Suprapubic skin (tissue), 4 donors: Measurements from ENCODE around the gene CTNND2. TPM values are rescaled to one million over a fixed set of nuclear protein-coding genes. Genes with fewer than 3 reads are reported as not detected.

Source experiments
- DNase-seq, 2 donors: peaks; one replicate each; pipeline ENCODE4 v3.0.0-alpha.2; 2019; ENCODE audit warnings: low spot score in 2 of 2
- H3K27ac ChIP-seq: fragments of 200-600 bp; sonication (generic); one replicate; pipeline ENCODE4 v1.5.1; 2019
- H3K27me3 ChIP-seq: fragments of 200-600 bp; sonication (generic); one replicate; pipeline ENCODE4 v1.5.1; 2019
- H3K36me3 ChIP-seq: fragments of 200-600 bp; sonication (generic); one replicate; pipeline ENCODE4 v1.5.1; 2019
- H3K4me1 ChIP-seq: fragments of 200-600 bp; sonication (generic); one replicate; pipeline ENCODE4 v1.5.1; 2019
- H3K4me3 ChIP-seq: fragments of 200-600 bp; sonication (generic); one replicate; pipeline ENCODE4 v1.5.1; 2019; ENCODE audit warnings: mild to moderate bottlenecking
- H3K9me3 ChIP-seq: fragments of 200-600 bp; sonication (generic); one replicate; pipeline ENCODE4 v1.5.1; 2019
- CTCF ChIP-seq, 2 donors: fragments of 200-600 bp in 1 of 2; fragments of 450-650 bp in 1 of 2; sonication (generic) in 1 of 2; IDR thresholded peaks; one replicate each; pipeline ENCODE4 v1.5.1; 2016 to 2019; ENCODE audit warnings: antibody characterized with exemption in 2 of 2, mild to moderate bottlenecking in 1 of 2, moderate library complexity in 1 of 2
- EP300 ChIP-seq: sonication (generic); formaldehyde crosslinking; IDR thresholded peaks from one replicate; pipeline ENCODE4 v1.6.1; 2017; ENCODE audit warnings: antibody characterized with exemption
- POLR2A ChIP-seq, 2 donors: fragments of 450-650 bp; IDR thresholded peaks; one replicate each; pipeline ENCODE4 v1.6.1; 2017; ENCODE audit warnings: antibody characterized with exemption in 2 of 2, mild to moderate bottlenecking in 2 of 2, moderate library complexity in 2 of 2
- POLR2AphosphoS5 ChIP-seq, 3 donors: sonication (generic); formaldehyde crosslinking; IDR thresholded peaks; one replicate each; pipeline ENCODE4 v1.6.1; 2017; ENCODE audit warnings: antibody characterized with exemption in 3 of 3
- WGBS: methylation state at CpG from one replicate; pipeline ENCODE4 v1.1.5; 2018; 5-methylcytosine and 5-hydroxymethylcytosine counted together
- total RNA-seq, 4 donors: library from RNA; depleted of rRNA; stranded (reverse); fragments of >200 nt; gene quantifications; one replicate each; pipeline ENCODE4 v1.1.0, GENCODE V29; 2016

The CTNND2 gene
- total RNA-seq, 4 donors from 2014 or later = 0.40 to 3.8 (median 2.2) TPM

GRCh38 chr5:11528720-11529119, 375.5 kb downstream of the CTNND2 start:
- Histone ChIP-seq H3K9me3 (no peaks in the 10 kb centered on the region), H3K27me3 (no peaks in the 10 kb centered on the region), H3K4me1 (no peaks in the 10 kb centered on the region), H3K4me3 (no peak overlapping the region), H3K27ac (no peak overlapping the region), H3K36me3 (no peaks in the 10 kb centered on the region)
- DNase-seq = no peak
- TF ChIP-seq EP300 (no peak), POLR2A (IDR thresholded peaks at IDR 0.05) (no peak), POLR2AphosphoS5 (IDR thresholded peaks at IDR 0.05) (no peak), CTCF (IDR thresholded peaks at IDR 0.05) (no peak)
- WGBS = 86% methylated on average over 6 of the region's 7 CpGs

- DNase-seq = no peak
- WGBS = 93% methylated on average over 7 of the region's 7 CpGs
- TF ChIP-seq POLR2AphosphoS5 (IDR thresholded peaks at IDR 0.05) (no peak), CTCF (IDR thresholded peaks at IDR 0.05) (no peak), EP300 (no peak), POLR2A (IDR thresholded peaks at IDR 0.05) (no peak)
These were observed 376.4 kb downstream of the CTNND2 start for GRCh38 chr5:11527652-11528349.

GRCh38 chr5:11525020-11525419, 379.2 kb downstream of the CTNND2 start:
- 33% methylated on average over 2 of the region's 2 CpGs for WGBS
- no peak for DNase-seq
- Histone ChIP-seq H3K4me3 (no peak overlapping the region), H3K27me3 (no peaks in the 10 kb centered on the region), H3K27ac (no peak overlapping the region), H3K4me1 (no peaks in the 10 kb centered on the region), H3K9me3 (no peaks in the 10 kb centered on the region), H3K36me3 (no peaks in the 10 kb centered on the region)
- no peak for TF ChIP-seq POLR2A (IDR thresholded peaks at IDR 0.05)
- no peak for TF ChIP-seq EP300
- no peak for TF ChIP-seq CTCF (IDR thresholded peaks at IDR 0.05)
- TF ChIP-seq POLR2AphosphoS5 (IDR thresholded peaks at IDR 0.05) = no peak

More at GRCh38 chr5:11527652-11528349, 376.4 kb downstream of the CTNND2 start:
- Histone ChIP-seq H3K27me3 (no peaks in the 10 kb centered on the region), H3K4me3 (no peak overlapping the region), H3K36me3 (no peaks in the 10 kb centered on the region), H3K4me1 (no peaks in the 10 kb centered on the region), H3K27ac (no peak overlapping the region), H3K9me3 (no peaks in the 10 kb centered on the region)

GRCh38 chr5:11524188-11524587, 380.1 kb downstream of the CTNND2 start:
- no peak for TF ChIP-seq POLR2AphosphoS5 (IDR thresholded peaks at IDR 0.05)
- TF ChIP-seq CTCF (IDR thresholded peaks at IDR 0.05) = no peak
- no peak for TF ChIP-seq POLR2A (IDR thresholded peaks at IDR 0.05)
- DNase-seq = no peak
- WGBS = 58% methylated on average over 4 of the region's 4 CpGs
- H3K27me3 ChIP-seq = no peaks in the 10 kb centered on the region
- H3K9me3 ChIP-seq = no peaks in the 10 kb centered on the region
- H3K36me3 ChIP-seq = no peaks in the 10 kb centered on the region
- no peaks in the 10 kb centered on the region for H3K4me1 ChIP-seq
- no peak overlapping the region for H3K4me3 ChIP-seq
- H3K27ac ChIP-seq = no peak overlapping the region

GRCh38 chr5:11522796-11523195, 381.4 kb downstream of the CTNND2 start:
- no peak overlapping the region for H3K27ac ChIP-seq
- H3K4me1 ChIP-seq = no peaks in the 10 kb centered on the region
- H3K4me3 ChIP-seq = no peak overlapping the region
- 86% methylated on average over 4 of the region's 4 CpGs for WGBS
- no peak for DNase-seq
- no peaks in the 10 kb centered on the region for H3K36me3 ChIP-seq
- no peaks in the 10 kb centered on the region for H3K9me3 ChIP-seq
- TF ChIP-seq POLR2A (IDR thresholded peaks at IDR 0.05) (no peak), POLR2AphosphoS5 (IDR thresholded peaks at IDR 0.05) (no peak), CTCF (IDR thresholded peaks at IDR 0.05) (no peak), EP300 (no peak)
- H3K27me3 ChIP-seq = no peaks in the 10 kb centered on the region
